Measurements from ENCODE around the gene SIM2.

- TF ChIP-seq EP300 (conservative IDR thresholded peaks at IDR 0.05; ENCODE audit: poor library complexity, severe bottlenecking): no peak
- TF ChIP-seq REST (IDR thresholded peaks at IDR 0.05; ENCODE audit: borderline replicate concordance): no peak
These were observed 9.5 kb downstream of the SIM2 start for GRCh38 chr21:36708286-36709029.
